HG03175 (cell line): Measurements from ENCODE around the gene DUOXA1.
"Not testable (repeated sequence)": the region's sequence is repeated elsewhere in the genome, so short reads cannot be mapped to it uniquely, and the experiment has no call there.

ENCODE experiments used
- ATAC-seq: cut with Tn5 transposase; IDR thresholded peaks from one replicate; pipeline ENCODE4 v1.9.1; 2021; ENCODE audit warnings: mild to moderate bottlenecking, moderate library complexity; ENCODE audit not compliant: unreplicated experiment

Gene DUOXA1

GRCh38 chr15:45093013-45093412 is 36.7 kb downstream of the DUOXA1 start:
- no peak for ATAC-seq

- no peak for ATAC-seq
Measured at GRCh38 chr15:45091576-45091975, 38.1 kb downstream of the DUOXA1 start.

- ATAC-seq, result no peak
Measured at GRCh38 chr15:45091161-45091560, 38.5 kb downstream of the DUOXA1 start.

GRCh38 chr15:45089712-45090373 is 39.8 kb downstream of the DUOXA1 start:
- no peak for ATAC-seq

GRCh38 chr15:45088801-45089711 is 40.6 kb downstream of the DUOXA1 start:
- ATAC-seq, result no peak

GRCh38 chr15:45087513-45087912 is 42.2 kb downstream of the DUOXA1 start:
- ATAC-seq, result no peak

- no peak for ATAC-seq
Measured at GRCh38 chr15:45084163-45084562, 45.5 kb downstream of the DUOXA1 start.

- no peak for ATAC-seq
Measured at GRCh38 chr15:45083223-45083622, 46.5 kb downstream of the DUOXA1 start.

GRCh38 chr15:45082412-45082811 is 47.3 kb downstream of the DUOXA1 start:
- ATAC-seq, result not testable (repeated sequence)

GRCh38 chr15:45080593-45080992 is 49.1 kb downstream of the DUOXA1 start:
- not testable (repeated sequence) for ATAC-seq

- ATAC-seq, result not testable (repeated sequence)
Measured at GRCh38 chr15:45079628-45080246, 49.9 kb downstream of the DUOXA1 start.

GRCh38 chr15:45079201-45079600 is 50.5 kb downstream of the DUOXA1 start:
- not testable (repeated sequence) for ATAC-seq

- ATAC-seq, result not testable (repeated sequence)
Measured at GRCh38 chr15:45077391-45077790, 52.3 kb downstream of the DUOXA1 start.

- ATAC-seq, result not testable (repeated sequence)
Measured at GRCh38 chr15:45075440-45076320, 54.0 kb downstream of the DUOXA1 start.

GRCh38 chr15:45073602-45074001 is 56.1 kb downstream of the DUOXA1 start:
- ATAC-seq, result not testable (repeated sequence)

GRCh38 chr15:45069942-45070360 is 59.7 kb downstream of the DUOXA1 start:
- not testable (repeated sequence) for ATAC-seq
